ENCODE data around the gene HES7.

- TF ChIP-seq SMC3 (conservative IDR thresholded peaks at IDR 0.05; ENCODE audit: poor library complexity) (no peak), EZH2 (IDR thresholded peaks at IDR 0.05; ENCODE audit: borderline replicate concordance, insufficient read depth, low read length, poor library complexity, severe bottlenecking) (no peak), CTCF (IDR thresholded peaks at IDR 0.05; ENCODE audit: poor library complexity, severe bottlenecking) (no peak), EP300 (conservative IDR thresholded peaks at IDR 0.05; ENCODE audit: poor library complexity, severe bottlenecking) (no peak), RAD21 (conservative IDR thresholded peaks at IDR 0.05) (no peak), POLR2AphosphoS5 (IDR thresholded peaks at IDR 0.05) (no peak)
These were observed 36.3 kb upstream of the HES7 start for GRCh38 chr17:8160224-8160577.

Measured in neural cell (in vitro differentiated cells).